ENCODE measurements around the gene DHCR24.

GRCh38 chr1:54867717-54868057, 19.3 kb downstream of the DHCR24 start:
- TF ChIP-seq CTCF (IDR thresholded peaks at IDR 0.05) (no peak), POLR2A (IDR thresholded peaks at IDR 0.05) (no peak)
